Fibroblast of skin of back (primary cell): ENCODE measurements around the gene ZCCHC7.

Experiments used
- DNase-seq: peaks from one replicate; pipeline ENCODE4 v3.0.0-alpha.2; 2013

ZCCHC7 gene

GRCh38 chr9:37212435-37212834, 92.1 kb downstream of the ZCCHC7 start:
- no peak for DNase-seq

DNA sequence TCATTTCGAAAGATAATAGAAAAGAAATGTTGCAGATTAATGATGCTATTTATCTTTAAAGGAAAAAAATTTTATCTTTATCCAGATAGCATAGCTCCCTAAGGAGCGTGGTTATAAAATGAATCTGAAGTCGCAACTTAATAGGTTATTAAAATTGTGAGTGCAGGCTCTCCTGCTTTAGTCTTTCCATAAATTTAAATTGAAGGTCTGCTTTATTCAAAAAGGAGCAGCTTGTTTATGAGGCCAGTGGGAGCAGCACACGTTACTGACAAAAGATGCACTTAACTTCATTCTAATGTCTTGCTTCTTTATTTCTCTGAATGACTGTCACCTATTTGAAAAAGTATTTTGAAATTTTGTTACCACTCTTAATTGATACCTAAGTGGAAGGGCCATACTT, 95.0 kb downstream of the ZCCHC7 start:
- no peak for DNase-seq

- peak; percentile 30 for DNase-seq
Observed at GRCh38 chr9:37215830-37216229, 95.5 kb downstream of the ZCCHC7 start.

GRCh38 chr9:37217161-37217560, 96.8 kb downstream of the ZCCHC7 start:
- DNase-seq: no peak

GRCh38 chr9:37218800-37219425, 98.5 kb downstream of the ZCCHC7 start:
- no peak for DNase-seq

DNA sequence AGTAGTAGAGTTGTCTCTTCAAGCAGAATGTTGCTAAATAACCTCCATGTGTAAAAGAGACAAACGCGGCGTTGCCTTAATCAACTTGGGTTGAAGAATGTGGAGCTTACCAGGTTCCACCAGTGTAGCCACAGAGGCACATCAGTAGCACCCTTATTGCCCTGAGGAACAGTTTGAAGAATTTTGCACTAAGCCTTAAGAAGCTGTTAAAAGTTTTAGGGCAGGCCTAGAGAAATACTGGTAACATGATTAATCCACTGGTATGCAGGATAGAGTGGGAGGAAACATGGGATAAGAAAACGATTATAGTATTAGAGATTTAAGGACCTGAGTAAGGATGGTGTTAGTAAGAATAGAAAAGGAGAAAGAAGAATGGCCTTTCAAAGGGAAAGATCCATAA, 100.6 kb downstream of the ZCCHC7 start:
- peak; percentile 31 for DNase-seq

- no peak for DNase-seq
Observed at GRCh38 chr9:37221489-37222106, 101.2 kb downstream of the ZCCHC7 start.

DNA sequence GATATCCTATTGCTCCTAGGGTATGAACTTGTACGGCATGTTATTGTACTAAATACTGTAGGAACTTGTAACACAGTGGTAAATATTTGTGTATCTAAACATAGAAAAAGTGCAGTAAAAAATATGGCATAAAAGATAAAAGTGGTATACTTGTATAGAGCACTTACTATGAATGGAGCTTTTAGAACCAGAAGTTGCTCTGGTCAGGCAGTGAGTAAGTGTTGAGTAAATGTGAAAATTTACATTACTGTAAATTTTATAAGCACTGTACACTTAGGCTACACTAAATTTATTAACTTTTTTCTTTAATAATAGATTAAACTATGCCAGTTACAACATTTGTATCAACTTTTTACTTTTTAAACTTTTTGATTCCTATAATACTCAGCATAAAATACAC, 109.1 kb downstream of the ZCCHC7 start:
- no peak for DNase-seq

GRCh38 chr9:37229882-37230482, 109.6 kb downstream of the ZCCHC7 start:
- peak; percentile 11 for DNase-seq

- no peak for DNase-seq
Observed at GRCh38 chr9:37236822-37237221, 116.4 kb downstream of the ZCCHC7 start.

DNA sequence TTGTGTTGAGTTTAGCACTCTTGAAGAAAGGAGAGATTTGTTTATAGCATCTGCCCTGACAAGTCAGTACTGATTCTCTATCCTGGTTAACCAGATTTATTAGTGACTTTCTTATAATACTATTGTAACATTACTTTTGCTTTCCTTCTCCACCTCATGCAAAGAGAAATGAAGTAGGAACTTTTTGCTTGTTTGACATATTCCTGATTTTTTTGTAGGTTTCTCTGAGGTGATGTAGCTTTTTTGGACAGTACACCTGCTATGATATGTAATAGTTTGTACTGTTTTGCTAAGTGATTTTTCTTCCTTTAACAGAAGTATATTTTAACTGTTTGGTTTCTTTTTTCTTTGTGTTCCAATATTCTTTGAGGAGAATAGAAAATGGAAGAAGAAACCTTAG, 117.7 kb downstream of the ZCCHC7 start:
- no peak for DNase-seq

DNA sequence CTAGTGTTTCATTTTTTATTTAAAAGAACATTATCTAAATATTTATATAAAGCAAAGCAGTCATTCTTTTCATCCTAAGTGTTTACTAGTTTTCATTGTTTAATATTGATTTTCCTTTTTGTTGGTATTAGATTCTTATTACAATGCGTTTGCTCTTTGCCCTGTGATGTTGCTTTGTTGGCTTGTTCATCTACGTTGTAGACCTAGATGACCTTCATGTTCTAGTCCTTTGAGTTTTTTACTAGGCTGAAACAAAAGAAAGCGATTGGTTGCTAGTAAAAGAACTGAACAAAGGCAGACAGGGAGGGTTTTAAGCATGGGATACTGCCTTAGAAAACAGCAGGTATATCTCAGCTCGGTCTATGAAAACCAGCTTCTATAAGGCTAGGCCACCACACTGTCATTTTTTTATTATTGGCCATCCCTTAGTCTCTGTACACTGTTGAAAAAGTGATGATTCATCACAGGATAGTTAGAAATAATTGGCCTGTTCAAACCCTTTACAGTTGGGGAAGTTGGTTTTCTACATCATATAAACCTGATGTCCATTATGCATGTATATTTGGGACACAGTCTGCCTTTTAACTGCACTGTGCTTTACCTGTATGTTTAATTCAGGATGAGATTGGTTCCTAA, 119.0 kb downstream of the ZCCHC7 start:
- DNase-seq: no peak

DNA sequence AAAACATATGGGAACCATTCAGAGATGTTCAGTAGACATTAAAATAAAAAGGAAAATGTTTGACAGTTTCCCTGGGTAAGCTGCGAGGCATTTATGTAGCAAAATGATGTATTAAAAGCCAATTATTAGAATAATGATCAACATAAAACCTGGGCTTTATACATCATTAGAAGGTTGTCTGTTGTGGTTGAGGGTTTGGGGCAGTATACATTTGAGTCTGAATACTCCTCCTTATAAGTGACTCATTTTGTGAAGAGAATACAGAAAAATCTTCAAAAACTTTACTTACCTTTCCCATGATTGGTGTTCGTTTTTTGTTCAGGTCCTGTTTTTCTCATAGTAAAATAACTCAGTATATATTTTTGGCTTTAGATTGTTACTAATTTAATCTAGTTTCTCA, 119.5 kb downstream of the ZCCHC7 start:
- DNase-seq: no peak

GRCh38 chr9:37241340-37241739, 121.0 kb downstream of the ZCCHC7 start:
- no peak for DNase-seq

DNA sequence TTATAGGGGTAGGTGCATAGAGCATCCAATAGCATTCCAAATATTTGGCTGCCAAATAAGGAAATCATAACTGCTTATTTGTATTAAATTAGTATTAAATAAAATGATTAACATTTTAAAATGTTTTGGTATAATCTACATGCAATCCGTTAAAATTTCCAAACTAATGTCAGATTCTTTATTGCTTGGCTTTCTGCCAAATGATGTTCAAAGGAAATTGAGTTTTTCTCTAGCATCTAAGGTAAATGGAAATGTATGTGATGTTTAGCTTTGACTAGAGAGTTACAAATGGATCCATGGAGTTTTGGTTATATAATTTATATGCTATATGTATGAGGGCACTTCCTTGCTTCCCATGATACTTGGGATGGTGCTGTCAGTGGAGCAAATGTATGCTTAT, 121.7 kb downstream of the ZCCHC7 start:
- DNase-seq: no peak

- no peak for DNase-seq
Observed at GRCh38 chr9:37243588-37244345, 123.4 kb downstream of the ZCCHC7 start.

DNA sequence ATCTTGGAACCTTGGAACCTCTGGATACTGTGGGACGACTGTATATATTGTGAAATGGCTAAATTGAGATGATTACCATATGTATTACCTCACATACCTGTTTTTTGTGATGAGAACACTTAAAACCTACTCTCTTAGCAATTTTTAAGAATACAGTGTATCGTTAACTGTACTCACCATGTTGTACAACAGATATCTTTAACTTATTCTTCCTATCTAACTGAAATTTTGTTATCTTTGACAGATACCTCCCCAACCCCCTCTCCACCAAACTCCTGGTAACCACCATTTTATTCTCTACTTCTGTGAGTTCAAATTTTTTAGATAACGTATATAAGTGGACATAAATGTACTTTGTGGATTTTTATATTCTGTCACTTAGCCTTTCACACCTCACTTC, 126.5 kb downstream of the ZCCHC7 start:
- DNase-seq: no peak

DNA sequence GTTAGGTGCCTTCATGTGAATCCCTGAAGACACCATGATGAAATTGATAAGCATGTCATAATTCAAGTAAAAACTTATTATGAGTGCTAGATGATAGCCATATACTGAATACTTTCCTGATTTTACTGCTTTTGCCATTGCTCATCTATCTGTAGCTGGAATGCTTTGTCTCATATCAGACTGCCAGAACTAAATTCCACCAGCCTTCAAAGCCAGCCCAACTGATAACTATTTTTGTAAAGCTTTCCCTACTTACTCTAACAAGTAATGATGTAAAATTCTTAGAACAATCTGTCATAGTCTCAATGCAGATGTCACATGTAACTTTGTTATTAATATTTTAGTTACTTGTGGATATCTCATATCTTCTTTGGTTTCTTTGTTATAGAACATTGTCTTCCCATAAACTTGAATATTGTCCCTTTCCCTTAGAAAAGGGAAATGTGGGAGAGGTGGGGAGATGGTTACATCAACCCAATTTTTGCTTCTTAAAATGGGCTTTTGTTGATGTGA, 128.3 kb downstream of the ZCCHC7 start:
- no peak for DNase-seq

DNA sequence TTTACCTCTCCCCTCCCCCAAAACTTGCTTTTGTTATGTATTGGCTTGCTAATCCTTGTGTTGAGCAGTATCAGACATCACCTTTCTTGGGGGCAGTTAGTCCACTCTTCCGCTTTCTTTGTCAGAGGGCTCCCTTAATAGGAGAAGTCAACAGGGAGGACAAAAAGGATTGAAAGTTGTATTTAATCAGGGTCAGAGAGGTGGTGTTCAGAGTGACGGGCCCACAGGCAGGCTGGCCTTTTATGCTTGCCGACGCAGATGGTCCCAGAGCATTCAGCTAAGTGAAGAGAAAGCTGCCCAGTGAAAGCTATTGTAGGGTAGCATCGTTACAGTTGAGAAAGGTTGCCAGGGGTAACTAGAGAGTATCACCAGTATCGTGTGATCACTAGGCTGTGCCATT, 131.1 kb downstream of the ZCCHC7 start:
- no peak for DNase-seq

GRCh38 chr9:37253377-37253937, 133.1 kb downstream of the ZCCHC7 start:
- DNase-seq: no peak

DNA sequence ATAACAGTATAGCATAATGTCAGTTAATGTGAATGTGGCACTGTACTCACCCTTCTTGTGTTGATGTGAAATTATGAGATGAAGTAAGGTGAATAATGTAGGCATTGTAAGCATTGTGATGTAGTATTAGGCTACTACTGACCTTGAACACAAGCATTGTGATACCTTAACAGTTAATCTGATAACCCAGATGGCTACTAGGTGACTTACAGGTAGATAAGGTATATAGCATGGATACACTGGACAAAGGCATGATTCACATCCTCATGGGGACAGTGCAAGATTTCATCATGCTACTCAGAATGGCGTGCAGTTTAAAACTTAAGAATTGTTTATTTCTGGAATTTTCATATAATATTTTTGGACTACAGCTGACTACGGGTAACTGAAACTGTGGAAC, 134.8 kb downstream of the ZCCHC7 start:
- no peak for DNase-seq
